ENCODE measurements around the gene FETUB. TPM values are rescaled to one million over a fixed set of nuclear protein-coding genes. Genes with fewer than 3 reads are reported as not detected.

Gene FETUB
- total and polyA plus RNA-seq, 12 donors: 0.21 to 0.42 (median 0.30) TPM; not detected in 8

DNA sequence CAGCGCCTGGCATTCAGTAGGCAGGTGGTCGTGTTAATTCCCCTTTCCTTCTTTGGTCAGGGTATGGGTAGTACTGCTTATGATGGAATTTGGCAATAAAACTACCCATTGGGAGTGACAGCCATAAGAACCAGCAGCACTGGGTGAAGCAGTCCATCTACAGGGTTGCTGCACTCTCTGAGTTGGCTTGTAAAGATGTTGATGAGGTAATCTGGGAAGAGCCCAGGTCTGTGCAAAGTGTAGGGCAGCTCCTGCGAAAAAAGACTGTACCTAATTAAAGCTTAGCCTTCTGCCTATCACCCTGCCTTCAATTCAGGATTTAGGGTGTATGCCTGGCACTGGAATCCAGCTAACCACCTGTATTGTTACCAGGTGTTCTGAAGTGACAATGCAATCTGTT, 4.7 kb upstream of the FETUB start:
- intact Hi-C loops (cut with DNase I): no loop called here
- TF ChIP-seq, protein P1, sequence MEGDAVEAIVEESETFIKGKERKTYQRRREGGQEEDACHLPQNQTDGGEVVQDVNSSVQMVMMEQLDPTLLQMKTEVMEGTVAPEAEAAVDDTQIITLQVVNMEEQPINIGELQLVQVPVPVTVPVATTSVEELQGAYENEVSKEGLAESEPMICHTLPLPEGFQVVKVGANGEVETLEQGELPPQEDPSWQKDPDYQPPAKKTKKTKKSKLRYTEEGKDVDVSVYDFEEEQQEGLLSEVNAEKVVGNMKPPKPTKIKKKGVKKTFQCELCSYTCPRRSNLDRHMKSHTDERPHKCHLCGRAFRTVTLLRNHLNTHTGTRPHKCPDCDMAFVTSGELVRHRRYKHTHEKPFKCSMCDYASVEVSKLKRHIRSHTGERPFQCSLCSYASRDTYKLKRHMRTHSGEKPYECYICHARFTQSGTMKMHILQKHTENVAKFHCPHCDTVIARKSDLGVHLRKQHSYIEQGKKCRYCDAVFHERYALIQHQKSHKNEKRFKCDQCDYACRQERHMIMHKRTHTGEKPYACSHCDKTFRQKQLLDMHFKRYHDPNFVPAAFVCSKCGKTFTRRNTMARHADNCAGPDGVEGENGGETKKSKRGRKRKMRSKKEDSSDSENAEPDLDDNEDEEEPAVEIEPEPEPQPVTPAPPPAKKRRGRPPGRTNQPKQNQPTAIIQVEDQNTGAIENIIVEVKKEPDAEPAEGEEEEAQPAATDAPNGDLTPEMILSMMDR (IDR thresholded peaks at IDR 0.05): no peak
- ATAC-seq (no peak), DNase-seq (no peak)
- Histone ChIP-seq H3K4me3 (no peak overlapping the region), H3K36me3 (no peaks in the 10 kb centered on the region), H3K4me1 (peaks cover 0 to 14% (median 6%) of the 10 kb centered on the region in 9 donors), H3K27me3 (peaks cover 0 to 8% (median 0%) of the 10 kb centered on the region in 7 donors), H3K27ac (no peak overlapping the region), H3K9me3 (peaks cover 0 to 6% (median 0%) of the 10 kb centered on the region in 11 donors)
- 88 to 94% methylated on average over 3 of the region's 3 CpGs for WGBS, 2 donors

DNA sequence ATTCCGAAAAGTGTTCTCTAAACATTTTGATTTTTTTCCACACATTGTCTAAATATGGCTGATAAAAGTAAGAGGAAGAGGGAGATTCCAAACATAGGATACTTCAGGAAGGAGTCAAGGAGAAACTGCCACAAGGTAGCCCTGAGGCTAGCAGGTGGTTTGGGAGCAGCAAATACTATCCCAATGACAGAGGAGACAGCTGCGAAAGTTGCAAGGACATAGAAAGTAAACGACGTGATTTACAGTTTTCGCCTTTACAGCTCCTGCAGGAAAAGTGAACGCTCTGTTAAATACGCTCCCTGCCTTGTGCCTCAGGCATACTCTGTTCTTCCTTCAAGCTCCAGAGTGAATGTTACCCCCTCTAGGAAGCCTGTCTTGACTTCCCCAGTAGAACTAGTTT, 3.7 kb upstream of the FETUB start:
- peaks cover 0 to 19% (median 7%) of the 10 kb centered on the region in 9 donors for H3K4me1 ChIP-seq
- ATAC-seq (no peak), DNase-seq (no peak)
- WGBS, 2 donors: 87 to 91% methylated on average over 7 of the region's 7 CpGs
- H3K9me3 ChIP-seq: peaks cover 0 to 6% (median 0%) of the 10 kb centered on the region in 11 donors
- TF ChIP-seq, protein P1 (IDR thresholded peaks at IDR 0.05): no peak
- intact Hi-C loops (cut with DNase I): no loop called here
- H3K4me3 ChIP-seq: no peak overlapping the region
- H3K27me3 ChIP-seq: peaks cover 0 to 8% (median 0%) of the 10 kb centered on the region in 7 donors
- no peaks in the 10 kb centered on the region for H3K36me3 ChIP-seq
- H3K27ac ChIP-seq: no peak overlapping the region

DNA sequence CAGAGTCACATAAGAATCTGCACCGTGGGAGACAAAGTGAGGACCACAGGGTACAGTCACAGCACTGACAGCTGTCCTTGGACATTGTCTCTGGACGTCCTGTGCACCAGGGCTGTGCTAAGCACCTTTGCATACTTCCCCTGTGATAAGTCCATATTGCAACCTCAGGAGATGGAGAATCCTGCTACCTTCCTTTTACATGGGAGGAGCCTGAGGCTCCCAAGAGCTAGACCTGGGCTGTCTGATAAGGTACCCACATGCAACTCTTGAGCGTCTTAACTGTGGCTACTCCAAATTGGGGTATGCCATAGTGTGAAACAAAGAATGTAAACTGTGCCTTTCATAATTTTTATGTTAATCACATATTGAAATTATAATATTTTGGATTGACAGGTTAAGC, 2.5 kb upstream of the FETUB start:
- Histone ChIP-seq H3K27ac (no peak overlapping the region), H3K9me3 (peaks cover 0 to 6% (median 0%) of the 10 kb centered on the region in 11 donors), H3K4me1 (peaks cover 0 to 19% (median 7%) of the 10 kb centered on the region in 9 donors), H3K36me3 (no peaks in the 10 kb centered on the region), H3K27me3 (peaks cover 0 to 3% (median 0%) of the 10 kb centered on the region in 7 donors), H3K4me3 (no peak overlapping the region)
- ATAC-seq: no peak
- TF ChIP-seq, protein P1 (IDR thresholded peaks at IDR 0.05): no peak
- DNase-seq: no peak
- 77 to 78% methylated on average over 3 of the region's 3 CpGs for WGBS, 2 donors
- intact Hi-C loops (cut with DNase I): no loop called here

DNA sequence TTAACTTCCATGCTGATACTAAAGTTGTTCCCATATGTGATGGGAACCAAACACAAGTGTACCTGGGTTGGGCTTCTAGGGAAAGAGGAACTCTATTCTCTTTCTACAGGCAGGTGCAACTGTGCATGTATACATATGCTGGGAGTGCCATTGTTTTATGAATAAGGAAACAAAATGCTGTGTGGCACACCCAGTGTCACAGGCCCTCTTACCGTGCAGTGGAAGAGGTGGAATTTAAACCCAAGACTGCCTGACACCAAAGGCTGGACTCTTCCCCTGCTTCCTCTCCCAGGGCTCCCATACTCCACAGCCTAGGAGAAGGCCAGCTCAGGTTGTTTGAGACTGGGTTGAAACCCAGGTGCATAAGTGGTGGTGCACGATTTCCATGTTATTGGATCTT, 1.9 kb upstream of the FETUB start:
- ATAC-seq (no peak), DNase-seq (no peak)
- intact Hi-C loops (cut with DNase I): no loop called here
- no peak overlapping the region for H3K4me3 ChIP-seq
- peaks cover 0 to 3% (median 0%) of the 10 kb centered on the region in 7 donors for H3K27me3 ChIP-seq
- WGBS, 2 donors: 86 to 90% methylated on average over 2 of the region's 2 CpGs
- TF ChIP-seq, protein P1 (IDR thresholded peaks at IDR 0.05): no peak
- H3K4me1 ChIP-seq: peaks cover 0 to 19% (median 7%) of the 10 kb centered on the region in 9 donors
- H3K36me3 ChIP-seq: no peaks in the 10 kb centered on the region
- H3K9me3 ChIP-seq: peaks cover 0 to 6% (median 0%) of the 10 kb centered on the region in 11 donors
- no peak overlapping the region for H3K27ac ChIP-seq

All from heart right ventricle (tissue), 16 donors.